ENCODE data around the gene SLC35A3.
A peak's percentile ranks its signal among the peaks of the same experiment; 100 is the strongest.
"Not testable (repeated sequence)": the region's sequence is repeated elsewhere in the genome, so short reads cannot be mapped to it uniquely, and the experiment has no call there.

Gene SLC35A3

DNA sequence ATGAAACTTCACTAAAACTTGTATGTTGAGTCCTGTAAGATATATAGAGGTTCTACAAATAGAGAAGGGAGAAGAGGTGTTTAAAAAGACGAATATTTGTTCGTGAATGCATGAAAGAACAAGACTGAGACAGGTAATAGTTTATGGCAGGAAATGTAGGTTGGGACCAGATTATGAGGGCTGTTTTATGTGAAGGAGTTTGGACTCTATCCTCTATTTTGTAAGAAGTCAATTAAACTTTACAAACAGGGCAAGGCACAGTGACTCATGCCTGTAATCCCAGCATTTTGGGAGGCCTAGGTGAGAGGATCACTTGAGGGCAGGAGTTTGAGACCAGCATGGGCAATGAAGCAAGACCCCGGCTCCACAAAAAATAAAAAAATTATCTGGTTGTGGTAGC, 5.7 kb downstream of the SLC35A3 start:
- FAIRE-seq: no peak

DNA sequence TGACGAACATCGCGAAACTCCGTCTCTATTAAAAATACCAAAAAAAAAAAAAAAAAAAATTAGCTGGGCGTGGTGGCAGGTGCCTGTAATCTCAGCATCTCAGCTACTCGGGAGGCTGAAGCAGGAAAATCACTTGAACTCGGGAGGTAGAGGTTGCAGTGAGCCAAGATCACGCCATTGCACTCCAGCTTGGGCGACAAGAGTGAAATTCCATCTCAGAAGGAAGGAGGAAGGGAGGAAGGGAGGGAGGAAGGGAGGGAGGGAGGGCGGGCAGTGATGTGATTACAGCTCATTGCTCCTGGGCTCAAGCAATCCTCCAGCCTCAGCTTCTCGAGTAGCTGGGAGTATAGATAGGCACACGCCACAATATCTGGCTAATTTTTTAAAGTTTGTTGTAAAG, 7.5 kb downstream of the SLC35A3 start:
- not testable (repeated sequence) for FAIRE-seq

DNA sequence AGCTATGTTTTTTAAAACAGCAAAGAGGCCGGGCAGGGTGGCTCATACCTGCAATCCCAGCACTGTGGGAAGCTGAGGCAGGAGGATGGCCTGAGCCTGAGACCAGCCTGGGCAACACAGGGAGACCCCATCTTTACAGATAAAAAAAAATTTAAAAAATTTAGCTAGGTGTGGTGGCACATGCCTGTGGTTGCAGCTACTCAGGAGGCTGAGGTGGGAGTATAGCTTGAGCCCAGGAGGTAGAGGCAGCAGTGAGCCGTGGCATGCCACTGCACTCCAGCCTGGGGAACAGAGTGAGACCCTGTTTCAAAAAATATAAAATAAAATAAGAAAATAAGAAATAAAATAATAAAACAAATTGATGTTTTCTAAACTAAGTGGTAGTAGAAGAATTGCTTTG, 8.4 kb downstream of the SLC35A3 start:
- no peak for FAIRE-seq

DNA sequence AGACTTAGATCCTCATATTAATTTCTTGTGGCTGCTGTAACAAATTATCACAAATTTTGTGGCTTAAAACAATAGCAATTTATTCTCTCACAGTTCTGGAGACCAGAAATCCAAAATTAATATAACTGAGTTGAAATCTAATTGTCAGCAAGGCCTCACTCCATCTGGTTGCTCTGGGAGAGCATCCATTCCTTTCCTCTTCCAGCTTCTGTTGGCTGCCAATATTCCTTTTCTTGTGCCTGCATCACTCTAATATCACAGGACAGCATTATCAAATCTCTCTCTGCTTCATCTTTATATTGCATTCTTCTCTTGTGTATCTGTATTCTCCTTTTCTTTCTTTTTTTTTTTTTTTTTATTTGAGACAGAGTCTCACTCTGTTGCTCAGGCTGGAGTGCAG, 9.3 kb downstream of the SLC35A3 start:
- FAIRE-seq: no peak

DNA sequence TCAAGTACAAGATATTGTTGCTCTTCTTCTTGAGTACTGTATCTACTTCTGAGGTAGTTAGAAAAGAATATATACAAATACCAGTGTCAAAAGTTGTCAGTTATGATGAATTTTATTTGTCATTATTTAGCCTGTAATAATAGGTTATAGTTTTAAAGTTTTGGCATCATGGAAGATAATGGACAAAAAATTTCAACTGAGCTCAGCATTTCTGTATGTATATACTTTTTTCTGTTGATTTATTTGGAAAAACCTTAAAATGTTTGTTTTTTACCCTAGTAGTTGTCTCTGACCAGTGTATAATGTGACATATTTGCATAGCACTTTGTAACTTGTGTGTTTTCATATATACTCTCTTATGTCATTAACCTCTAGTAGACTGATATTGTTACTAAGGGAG, 11.1 kb downstream of the SLC35A3 start:
- FAIRE-seq: no peak

DNA sequence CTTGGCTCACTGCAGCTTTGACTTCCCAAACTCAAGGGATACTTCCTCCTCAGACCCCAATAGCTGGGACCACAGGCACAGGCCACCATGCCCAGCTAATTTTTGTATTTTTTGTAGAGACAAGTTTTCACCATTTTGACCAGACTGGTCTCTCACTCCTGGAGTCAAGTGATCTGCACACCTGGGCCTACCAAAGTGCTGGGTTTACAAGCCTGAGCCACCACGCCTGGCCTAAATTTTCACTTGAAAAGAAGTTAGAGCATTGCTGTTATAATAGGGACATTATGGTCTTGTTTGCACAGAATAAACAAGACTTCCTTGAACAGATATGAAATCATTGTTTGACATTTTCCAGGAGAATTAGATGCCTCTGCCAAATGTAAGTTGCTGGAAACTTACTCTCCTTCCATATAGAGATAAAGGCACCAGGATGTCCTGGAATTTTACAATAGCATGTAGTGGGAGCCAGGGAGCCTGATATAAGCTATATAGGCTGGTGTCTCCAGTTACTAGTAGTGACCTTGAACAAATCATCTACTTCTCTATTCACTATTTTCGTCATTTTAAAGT, 16.9 kb downstream of the SLC35A3 start:
- FAIRE-seq: no peak

DNA sequence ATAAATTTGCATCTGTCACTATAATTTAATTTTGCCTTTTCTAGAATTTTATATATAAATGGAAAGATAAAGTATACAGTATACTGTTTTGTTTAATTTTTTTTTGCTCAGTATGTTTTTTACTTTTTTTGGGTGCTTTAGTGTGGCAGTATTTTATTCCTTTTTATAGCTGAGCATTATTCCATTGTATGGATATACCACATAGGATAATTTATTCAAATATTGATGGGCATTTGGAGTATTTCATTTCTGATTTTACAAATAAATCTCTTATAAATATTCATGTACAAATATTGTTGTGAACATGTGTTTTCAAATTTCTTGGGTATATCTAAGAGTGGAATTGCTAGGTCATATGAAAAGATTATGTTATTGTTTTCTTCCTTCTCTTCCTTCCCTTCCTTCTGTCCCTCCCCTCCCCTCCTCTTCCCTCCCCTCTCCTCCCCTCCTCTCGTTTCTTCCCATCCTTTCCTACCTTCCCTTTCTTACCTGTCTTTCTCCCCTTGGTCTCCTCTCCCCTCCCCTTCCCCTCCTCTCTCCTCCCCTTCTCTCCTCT, 18.5 kb downstream of the SLC35A3 start:
- no peak for FAIRE-seq

GRCh38 chr1:99992044-99992722, 22.4 kb downstream of the SLC35A3 start:
- no peak for FAIRE-seq

GRCh38 chr1:99992760-99993467, 23.1 kb downstream of the SLC35A3 start:
- FAIRE-seq: no peak

DNA sequence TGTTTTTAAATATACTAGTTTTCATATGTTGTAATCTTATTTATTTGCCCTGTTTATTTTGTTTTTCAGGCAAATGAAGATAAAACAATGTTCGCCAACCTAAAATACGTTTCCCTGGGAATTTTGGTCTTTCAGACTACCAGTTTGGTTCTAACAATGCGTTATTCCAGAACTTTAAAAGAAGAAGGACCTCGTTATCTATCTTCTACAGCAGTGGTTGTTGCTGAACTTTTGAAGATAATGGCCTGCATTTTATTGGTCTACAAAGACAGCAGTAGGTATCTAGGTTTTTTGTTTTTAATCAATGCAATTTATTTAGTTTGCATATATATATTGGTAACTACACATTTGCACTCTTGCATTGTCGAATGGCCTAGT, 23.7 kb downstream of the SLC35A3 start:
- FAIRE-seq: no peak

GRCh38 chr1:99994496-99994895, 24.7 kb downstream of the SLC35A3 start:
- FAIRE-seq: no peak

DNA sequence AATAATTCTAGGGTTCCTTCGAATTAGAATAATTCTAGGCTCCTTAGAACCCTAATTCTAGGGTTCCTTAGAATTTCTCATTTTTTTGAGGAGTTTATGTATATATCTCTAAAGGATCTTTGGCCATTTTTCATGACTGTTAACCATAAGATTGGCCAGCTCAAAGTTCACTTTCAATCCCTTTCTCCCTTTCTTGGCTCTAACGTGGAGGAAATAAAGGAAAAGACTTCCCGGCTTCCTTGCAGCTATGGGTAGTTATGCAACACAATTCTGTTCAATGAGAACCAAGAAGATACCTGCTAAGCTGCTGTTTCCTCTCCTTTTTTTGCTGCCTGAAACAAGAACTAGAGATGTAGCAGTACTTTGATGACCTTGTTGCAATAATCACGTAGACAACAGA, 27.2 kb downstream of the SLC35A3 start:
- no peak for FAIRE-seq

GRCh38 chr1:100001462-100001861, 31.7 kb downstream of the SLC35A3 start:
- no peak for FAIRE-seq

GRCh38 chr1:100005424-100005823, 35.6 kb downstream of the SLC35A3 start:
- no peak for FAIRE-seq

DNA sequence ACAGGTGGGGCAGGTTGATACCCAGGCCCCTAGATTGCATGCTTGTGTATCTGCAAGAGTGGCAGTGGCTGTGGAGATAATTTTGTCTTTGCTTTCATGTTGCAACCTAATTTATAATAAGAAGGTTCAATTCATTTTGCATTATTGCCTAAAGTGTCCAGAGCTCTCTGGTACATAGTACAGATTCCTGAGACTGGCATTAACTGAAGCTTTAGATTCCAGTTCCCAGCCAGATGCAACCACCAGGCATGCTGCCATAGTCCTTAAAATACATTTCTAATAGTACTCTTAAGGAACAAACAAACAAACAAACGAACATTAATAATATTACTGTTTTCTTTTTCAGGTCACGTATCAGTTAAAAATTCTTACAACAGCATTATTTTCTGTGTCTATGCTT, 36.9 kb downstream of the SLC35A3 start:
- no peak for FAIRE-seq

GRCh38 chr1:100009458-100009857, 39.7 kb downstream of the SLC35A3 start:
- no peak for FAIRE-seq

- no peak for FAIRE-seq
These were observed 41.0 kb downstream of the SLC35A3 start for GRCh38 chr1:100010804-100011203.

- FAIRE-seq: no peak
These were observed 49.4 kb downstream of the SLC35A3 start for GRCh38 chr1:100019220-100019619.

- no peak for FAIRE-seq
These were observed 53.7 kb downstream of the SLC35A3 start for GRCh38 chr1:100023482-100023881.

DNA sequence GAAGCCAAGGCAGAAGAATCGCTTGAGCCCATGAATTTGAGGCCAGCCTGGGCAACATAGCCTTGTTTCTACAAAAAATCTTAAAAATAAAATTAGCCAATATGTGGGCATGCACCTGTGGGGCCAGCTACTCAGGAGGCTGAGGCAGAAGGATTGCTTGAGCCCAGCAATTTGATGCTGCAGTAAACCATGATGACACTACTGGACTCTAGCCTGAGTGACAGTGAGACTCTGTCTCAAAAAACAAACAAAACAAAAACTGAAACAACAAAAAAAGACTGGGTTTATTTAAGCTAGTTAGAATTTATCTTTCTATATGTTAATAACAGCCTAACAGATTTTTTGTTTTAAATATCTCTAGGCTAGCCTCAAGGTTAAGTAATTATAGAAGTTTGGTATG, 57.4 kb downstream of the SLC35A3 start:
- FAIRE-seq: no peak

- no peak for FAIRE-seq
These were observed 59.0 kb downstream of the SLC35A3 start for GRCh38 chr1:100028765-100029164.

- FAIRE-seq: peak; percentile 74
These were observed 64.7 kb downstream of the SLC35A3 start for GRCh38 chr1:100034470-100034869.

DNA sequence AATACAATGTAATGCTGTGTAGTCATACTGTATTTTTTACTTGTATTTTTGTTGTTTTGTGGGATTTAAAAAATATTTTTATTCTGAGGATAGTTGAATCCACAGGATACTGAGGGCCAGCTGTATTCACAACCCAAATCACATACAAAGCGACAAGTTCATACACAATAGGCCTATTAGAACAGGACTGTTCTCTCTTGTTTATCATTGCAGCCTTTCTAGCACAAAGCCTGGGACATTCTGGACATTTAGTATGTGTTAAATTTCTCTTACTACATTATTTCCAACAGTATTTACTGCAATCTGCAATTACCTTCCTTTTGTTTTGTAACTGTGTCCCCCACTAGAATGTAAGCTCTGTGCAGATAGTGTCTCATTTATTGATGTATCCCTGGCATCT, 65.4 kb downstream of the SLC35A3 start:
- no peak for FAIRE-seq
